GM12891 (cell line): ENCODE results near the gene RADIL.

Source experiments
- POLR2A ChIP-seq: IDR thresholded peaks from 2 replicates; pipeline ENCODE4 v1.6.1; 2011; ENCODE audit warnings: low read depth, low read length, control low read depth
- POLR2AphosphoS5 ChIP-seq: IDR thresholded peaks from 2 replicates; pipeline ENCODE4 v1.6.1; 2011; ENCODE audit warnings: low read depth, low read length, control low read depth
- SPI1 ChIP-seq: IDR thresholded peaks from 2 replicates; pipeline ENCODE4 v1.6.1; 2011; ENCODE audit warnings: low read depth, low read length, control low read depth
- TAF1 ChIP-seq: IDR thresholded peaks from 2 replicates; pipeline ENCODE4 v1.6.1; 2011; ENCODE audit warnings: low read depth, low read length, control low read depth

GRCh38 chr7:4774658-4775249 is 108.8 kb downstream of the RADIL start:
- TF ChIP-seq POLR2AphosphoS5: no peak
- TF ChIP-seq TAF1: no peak
- no peak for TF ChIP-seq POLR2A
- no peak for TF ChIP-seq SPI1
